Testis (tissue), 3 donors: Measurements from ENCODE around the gene CFAP54. TPM values are rescaled to one million over a fixed set of nuclear protein-coding genes. Genes with fewer than 3 reads are reported as not detected.

Experiments used
- DNase-seq: peaks from one replicate; pipeline ENCODE4 v3.0.0-alpha.2; 2019
- H3K27ac ChIP-seq, 2 donors: fragments of 200-600 bp; sonication (generic); one replicate each; pipeline ENCODE4 v1.5.1; 2019
- H3K27me3 ChIP-seq: fragments of 200-600 bp; sonication (generic); one replicate; pipeline ENCODE4 v1.5.1; 2019
- H3K36me3 ChIP-seq: fragments of 200-600 bp; sonication (generic); one replicate; pipeline ENCODE4 v1.5.1; 2017; ENCODE audit warnings: low read depth; ENCODE audit errors: missing control alignments
- H3K4me1 ChIP-seq: fragments of 200-600 bp; sonication (generic); one replicate; pipeline ENCODE4 v1.5.1; 2019
- H3K4me3 ChIP-seq, 2 donors: fragments of 200-600 bp; sonication (generic); one replicate each; pipeline ENCODE4 v1.5.1; 2017 to 2019
- H3K9me3 ChIP-seq: fragments of 200-600 bp; sonication (generic); one replicate; pipeline ENCODE4 v1.5.1; 2017
- POLR2A ChIP-seq: fragments of 450-650 bp; IDR thresholded peaks from one replicate; pipeline ENCODE4 v1.6.1; 2017; ENCODE audit warnings: antibody characterized with exemption, mild to moderate bottlenecking, moderate library complexity
- WGBS, 2 donors: methylation state at CpG; one replicate each; pipeline ENCODE4 v1.1.5; 2018; 5-methylcytosine and 5-hydroxymethylcytosine counted together
- intact Hi-C: fragments of 100-400 bp; cut with DNase I; formaldehyde crosslinking; loops from one replicate; pipeline ENCODE4 v1.15.1; 2023; ENCODE audit warnings: low total_unique reads
- polyA plus RNA-seq: library from polyadenylated mRNA; stranded (reverse); fragments of 350-450 nt; fragmentation: Illumina TruSeq; extraction: RNeasy Lipid Tissue Mini Kit (QIAGEN cat#74804); gene quantifications from one replicate; pipeline ENCODE4 v1.2.3, GENCODE V29; 2014; ENCODE audit warnings: low read depth, low replicate concordance; ENCODE audit not compliant: insufficient read depth
- total RNA-seq, 2 donors: library from RNA; depleted of rRNA; stranded (reverse); fragments of >200 nt; gene quantifications; one replicate each; pipeline ENCODE4 v1.2.3, GENCODE V29; 2016
- TF ChIP-seq, protein P1 (sequence below), 3 experiments: fragments of 450-650 bp in 2 of 3; fragments of 200-600 bp in 1 of 3; sonication (generic) in 1 of 3; IDR thresholded peaks; one replicate each; pipeline ENCODE4 v1.5.1; 2016 to 2019; ENCODE audit warnings: antibody characterized with exemption in 3 of 3, mild to moderate bottlenecking in 2 of 3, moderate library complexity in 1 of 3

Gene CFAP54
- total and polyA plus RNA-seq, 3 donors from 2014 or later, result 8.4 to 36.9 (median 14.4) TPM

DNA sequence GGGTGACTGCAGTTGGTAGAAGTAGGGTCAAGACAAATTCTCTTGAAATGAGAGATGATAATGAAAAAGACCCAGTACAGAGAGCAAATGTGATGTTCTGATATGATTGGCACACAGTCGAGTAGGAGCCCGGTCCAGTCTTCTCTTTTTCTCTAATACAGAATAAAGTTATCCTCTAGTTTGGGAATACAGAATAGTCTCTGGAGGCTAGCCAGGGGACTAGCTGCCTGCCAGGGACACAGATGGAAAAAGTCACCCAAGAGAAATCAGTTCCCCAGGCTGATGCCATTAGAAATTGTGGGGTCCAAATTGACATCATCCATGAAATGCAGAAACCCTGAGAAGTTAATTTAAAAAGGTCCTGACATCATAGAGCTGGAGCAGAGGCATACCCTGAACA lies 240.5 kb downstream of the CFAP54 start:
- no peak overlapping the region for H3K27ac ChIP-seq
- H3K27me3 ChIP-seq, result no peaks in the 10 kb centered on the region
- no peaks in the 10 kb centered on the region for H3K9me3 ChIP-seq
- WGBS, 2 donors, result 70 to 83% methylated on average over 2 of the region's 2 CpGs
- TF ChIP-seq, protein P1, sequence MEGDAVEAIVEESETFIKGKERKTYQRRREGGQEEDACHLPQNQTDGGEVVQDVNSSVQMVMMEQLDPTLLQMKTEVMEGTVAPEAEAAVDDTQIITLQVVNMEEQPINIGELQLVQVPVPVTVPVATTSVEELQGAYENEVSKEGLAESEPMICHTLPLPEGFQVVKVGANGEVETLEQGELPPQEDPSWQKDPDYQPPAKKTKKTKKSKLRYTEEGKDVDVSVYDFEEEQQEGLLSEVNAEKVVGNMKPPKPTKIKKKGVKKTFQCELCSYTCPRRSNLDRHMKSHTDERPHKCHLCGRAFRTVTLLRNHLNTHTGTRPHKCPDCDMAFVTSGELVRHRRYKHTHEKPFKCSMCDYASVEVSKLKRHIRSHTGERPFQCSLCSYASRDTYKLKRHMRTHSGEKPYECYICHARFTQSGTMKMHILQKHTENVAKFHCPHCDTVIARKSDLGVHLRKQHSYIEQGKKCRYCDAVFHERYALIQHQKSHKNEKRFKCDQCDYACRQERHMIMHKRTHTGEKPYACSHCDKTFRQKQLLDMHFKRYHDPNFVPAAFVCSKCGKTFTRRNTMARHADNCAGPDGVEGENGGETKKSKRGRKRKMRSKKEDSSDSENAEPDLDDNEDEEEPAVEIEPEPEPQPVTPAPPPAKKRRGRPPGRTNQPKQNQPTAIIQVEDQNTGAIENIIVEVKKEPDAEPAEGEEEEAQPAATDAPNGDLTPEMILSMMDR (IDR thresholded peaks at IDR 0.05), result no peak
- TF ChIP-seq POLR2A, result no peak
- no peak for DNase-seq
- H3K36me3 ChIP-seq, result no peaks in the 10 kb centered on the region
- intact Hi-C loops, result no loop called here
- no peak overlapping the region for H3K4me3 ChIP-seq
- H3K4me1 ChIP-seq, result no peaks in the 10 kb centered on the region

DNA sequence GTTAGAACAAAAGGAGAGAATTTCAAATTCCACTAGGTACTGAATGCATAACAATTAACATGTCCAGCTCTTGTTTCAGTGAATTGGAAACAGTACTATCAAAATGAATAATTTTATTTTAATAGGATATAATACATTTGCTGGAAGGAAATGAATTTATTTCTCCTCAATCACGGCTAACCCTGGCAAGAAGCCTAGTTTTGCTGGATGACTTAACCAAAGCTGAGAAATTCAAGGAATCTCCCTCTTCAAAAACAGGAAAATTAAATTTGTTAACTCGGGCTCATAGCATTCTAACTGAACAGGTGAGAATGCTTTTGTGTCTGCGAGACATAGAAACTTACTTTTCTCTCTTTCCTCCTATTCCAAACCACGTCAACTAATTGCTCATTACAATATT lies 254.2 kb downstream of the CFAP54 start:
- TF ChIP-seq POLR2A, result no peak
- TF ChIP-seq, protein P1 (IDR thresholded peaks at IDR 0.05), result no peak
- H3K4me1 ChIP-seq, result no peaks in the 10 kb centered on the region
- H3K4me3 ChIP-seq, result no peak overlapping the region
- no peak overlapping the region for H3K27ac ChIP-seq
- no peak for DNase-seq
- no peaks in the 10 kb centered on the region for H3K36me3 ChIP-seq
- H3K9me3 ChIP-seq, result no peaks in the 10 kb centered on the region
- intact Hi-C loops, result no loop called here
- H3K27me3 ChIP-seq, result no peaks in the 10 kb centered on the region
- 64 to 72% methylated on average over 4 of the region's 4 CpGs for WGBS, 2 donors

DNA sequence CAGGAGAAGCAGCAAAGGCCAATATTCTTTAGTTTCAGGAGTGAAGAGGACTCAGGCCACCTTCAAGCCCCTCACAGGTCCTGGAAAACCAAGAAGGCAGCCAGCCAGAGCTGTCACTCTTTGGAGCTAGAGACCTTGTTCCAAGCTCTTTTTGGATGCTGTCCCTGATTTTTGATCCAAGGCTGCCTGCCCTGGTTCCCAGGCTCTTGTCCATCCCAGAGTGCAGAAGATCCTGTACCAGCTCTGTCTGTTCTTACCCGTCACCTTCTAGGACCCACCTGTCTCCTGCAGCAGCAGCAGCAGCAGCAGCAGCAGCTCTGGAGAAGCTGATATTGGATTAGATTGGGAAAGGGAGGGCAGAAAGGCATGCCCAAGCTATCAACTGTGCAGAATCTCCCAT lies 260.6 kb downstream of the CFAP54 start:
- TF ChIP-seq, protein P1 (IDR thresholded peaks at IDR 0.05), result no peak
- no peak for TF ChIP-seq POLR2A
- WGBS, 2 donors, result 63 to 75% methylated on average over 1 of the region's 1 CpG
- H3K4me3 ChIP-seq, result no peak overlapping the region
- H3K27ac ChIP-seq, result no peak overlapping the region
- no peaks in the 10 kb centered on the region for H3K4me1 ChIP-seq
- intact Hi-C loops, result no loop called here
- no peaks in the 10 kb centered on the region for H3K36me3 ChIP-seq
- no peaks in the 10 kb centered on the region for H3K27me3 ChIP-seq
- DNase-seq, result no peak
- H3K9me3 ChIP-seq, result no peaks in the 10 kb centered on the region

- no peak for DNase-seq
- TF ChIP-seq POLR2A, result no peak
- TF ChIP-seq, protein P1 (IDR thresholded peaks at IDR 0.05), result no peak
- no peaks in the 10 kb centered on the region for H3K9me3 ChIP-seq
- no peak overlapping the region for H3K4me3 ChIP-seq
- H3K27me3 ChIP-seq, result no peaks in the 10 kb centered on the region
- H3K27ac ChIP-seq, result no peak overlapping the region
- intact Hi-C loops, result no loop called here
- H3K4me1 ChIP-seq, result no peaks in the 10 kb centered on the region
- WGBS, 2 donors, result 66 to 70% methylated on average over 4 of the region's 4 CpGs
- no peaks in the 10 kb centered on the region for H3K36me3 ChIP-seq
These were observed 262.2 kb downstream of the CFAP54 start for GRCh38 chr12:96751626-96752025.

GRCh38 chr12:96752211-96752610 lies 262.8 kb downstream of the CFAP54 start:
- DNase-seq, result no peak
- Histone ChIP-seq H3K27me3 (no peaks in the 10 kb centered on the region), H3K36me3 (no peaks in the 10 kb centered on the region), H3K4me1 (no peaks in the 10 kb centered on the region), H3K4me3 (no peak overlapping the region), H3K27ac (no peak overlapping the region), H3K9me3 (no peaks in the 10 kb centered on the region)
- intact Hi-C loops, result no loop called here
- no peak for TF ChIP-seq POLR2A
- TF ChIP-seq, protein P1 (IDR thresholded peaks at IDR 0.05), result no peak
- WGBS, 2 donors, result 67 to 89% methylated on average over 2 of the region's 2 CpGs
